Fibroblast of upper back skin (primary cell): ENCODE measurements around the gene RASIP1.

Source experiments
- DNase-seq: peaks from one replicate; pipeline ENCODE4 v3.0.0-alpha.2; 2013

The RASIP1 gene

GRCh38 chr19:48755787-48756186 is 15.4 kb upstream of the RASIP1 start:
- DNase-seq: no peak

GRCh38 chr19:48755084-48755641 is 14.8 kb upstream of the RASIP1 start, which contains the start of gene FGF21:
Gene FGF21 (plus strand): TSS chr19:48755524. CDS start chr19:48756237, 713 bp downstream.
- peak; percentile 53 for DNase-seq

GRCh38 chr19:48752496-48753365 is 12.3 kb upstream of the RASIP1 start, which contains the start of gene FUT1:
Gene FUT1 (minus strand): TSS chr19:48752641. CDS start chr19:48751281, 1,360 bp downstream.
- no peak for DNase-seq

GRCh38 chr19:48751845-48752495 is 11.6 kb upstream of the RASIP1 start:
- DNase-seq: no peak

GRCh38 chr19:48750771-48751504 is 10.5 kb upstream of the RASIP1 start:
- DNase-seq: no peak

GRCh38 chr19:48750351-48750750 is 9.9 kb upstream of the RASIP1 start:
- no peak for DNase-seq

GRCh38 chr19:48749571-48750198 is 9.3 kb upstream of the RASIP1 start:
- DNase-seq: no peak

- peak; percentile 91 for DNase-seq
These were observed 6.5 kb upstream of the RASIP1 start, which contains the start of gene IZUMO1 for GRCh38 chr19:48746738-48747575. Gene IZUMO1 (minus strand): TSS chr19:48746909. CDS start chr19:48745859, 1,050 bp downstream.

GRCh38 chr19:48746110-48746509 is 5.7 kb upstream of the RASIP1 start:
- no peak for DNase-seq

- peak; percentile 58 for DNase-seq
These were observed 5.0 kb upstream of the RASIP1 start for GRCh38 chr19:48745208-48745995.

- DNase-seq: no peak
These were observed 1.7 kb upstream of the RASIP1 start for GRCh38 chr19:48742096-48742495.

GRCh38 chr19:48741129-48741999 is 954 bp upstream of the RASIP1 start:
- no peak for DNase-seq

GRCh38 chr19:48739404-48740163 is 826 bp downstream of the RASIP1 start:
- DNase-seq: no peak

- DNase-seq: peak; percentile 73
These were observed 1.6 kb downstream of the RASIP1 start for GRCh38 chr19:48738557-48739403.

GRCh38 chr19:48737360-48737998 is 2.9 kb downstream of the RASIP1 start:
- DNase-seq: no peak

- no peak for DNase-seq
These were observed 5.3 kb downstream of the RASIP1 start for GRCh38 chr19:48735031-48735615.

GRCh38 chr19:48734625-48735024 is 5.8 kb downstream of the RASIP1 start:
- no peak for DNase-seq
